SKM-1 (cell line): ENCODE data around the gene ATF7IP2.
"Not testable (repeated sequence)": the region's sequence is repeated elsewhere in the genome, so short reads cannot be mapped to it uniquely, and the experiment has no call there.

ENCODE experiments used
- DNase-seq: peaks from one replicate; lab custom pipeline; 2025; ENCODE audit not compliant: unreplicated experiment; lab: John Stamatoyannopoulos, UW

ATF7IP2 gene

DNA sequence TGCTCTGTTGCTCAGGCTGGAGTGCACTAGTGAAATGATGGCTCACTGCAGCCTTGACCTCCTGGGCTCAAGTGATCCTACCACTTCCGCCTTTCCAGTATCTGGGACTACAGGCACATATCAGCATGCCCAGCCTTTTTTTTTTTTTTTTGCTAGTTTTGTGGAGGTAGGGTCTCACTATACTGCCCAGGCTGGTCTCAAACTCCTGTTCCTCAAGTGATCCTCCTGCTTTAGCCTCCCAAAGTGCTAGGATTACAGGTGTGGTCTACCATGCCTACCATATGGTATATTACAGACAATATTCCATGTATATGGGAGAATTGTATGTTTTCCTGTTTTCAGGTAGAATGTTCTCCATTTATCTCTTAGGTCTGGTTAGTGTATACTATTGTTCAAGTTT, 12.3 kb upstream of the ATF7IP2 start:
- no peak for DNase-seq

DNA sequence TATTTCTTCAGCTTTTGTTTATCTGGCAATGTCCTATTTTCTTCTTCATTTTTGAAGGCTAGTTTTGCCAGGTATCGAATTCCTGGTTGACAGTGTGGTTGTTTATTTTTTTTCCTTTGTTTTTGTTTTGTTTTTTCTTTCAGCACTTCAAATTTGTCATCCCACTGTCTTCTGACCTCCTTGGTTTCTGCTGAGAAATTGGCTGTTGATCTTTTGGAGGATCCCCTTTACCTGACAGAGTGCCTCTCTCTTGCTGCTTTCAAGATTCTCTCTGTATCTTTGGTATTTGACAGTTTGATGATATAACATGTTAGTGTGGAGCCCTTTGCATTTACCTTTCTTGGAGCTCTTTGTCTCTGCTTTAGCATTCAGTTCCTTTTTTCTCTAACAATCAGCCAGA, 9.6 kb upstream of the ATF7IP2 start:
- DNase-seq, result no peak

DNA sequence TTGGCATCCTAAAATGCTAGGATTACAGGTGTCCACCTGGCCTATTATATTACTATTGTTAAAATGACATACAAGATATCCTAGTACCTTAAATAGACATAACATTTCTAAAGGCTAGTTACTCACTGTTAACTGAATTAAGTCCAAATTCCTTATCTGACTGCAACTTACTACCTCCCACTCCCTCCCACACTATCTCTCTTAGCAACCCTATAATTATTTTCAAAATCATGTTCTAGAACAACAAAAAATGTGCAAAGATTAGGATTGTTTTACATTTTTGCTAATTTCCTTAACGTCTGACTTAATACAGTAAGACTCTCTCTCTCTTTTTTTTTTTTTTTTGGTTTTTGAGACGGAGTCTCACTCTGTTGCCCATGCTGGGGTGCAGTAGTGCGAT, 2.2 kb upstream of the ATF7IP2 start:
- no peak for DNase-seq

DNA sequence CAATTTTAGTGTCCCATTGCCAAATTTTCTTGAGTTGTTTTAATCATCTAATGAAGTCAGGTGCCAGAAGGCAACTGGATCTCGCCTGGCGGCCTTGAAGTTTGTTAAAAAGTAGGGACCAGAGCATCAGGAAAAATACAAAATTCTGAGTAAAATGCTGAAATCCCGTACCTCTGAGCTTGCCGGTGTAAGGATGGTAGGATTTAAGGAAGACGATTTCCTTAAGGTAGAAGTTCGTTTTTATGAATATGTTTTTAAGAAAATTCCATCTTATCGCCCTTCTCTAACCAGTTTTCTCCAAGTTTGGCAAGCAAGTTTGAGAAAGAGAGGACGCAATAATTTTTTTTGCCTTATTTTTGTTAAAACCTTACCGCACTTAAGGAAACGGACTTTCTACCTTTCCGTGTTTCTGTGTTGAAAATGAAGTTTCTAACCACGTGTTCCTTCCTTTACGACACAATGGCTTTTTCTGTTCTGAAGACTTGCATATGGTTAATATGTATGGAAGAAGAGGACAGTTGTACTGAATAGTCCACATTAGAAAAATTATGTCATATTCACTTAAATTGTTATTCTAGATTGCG, 748 bp downstream of the ATF7IP2 start:
- no peak for DNase-seq

DNA sequence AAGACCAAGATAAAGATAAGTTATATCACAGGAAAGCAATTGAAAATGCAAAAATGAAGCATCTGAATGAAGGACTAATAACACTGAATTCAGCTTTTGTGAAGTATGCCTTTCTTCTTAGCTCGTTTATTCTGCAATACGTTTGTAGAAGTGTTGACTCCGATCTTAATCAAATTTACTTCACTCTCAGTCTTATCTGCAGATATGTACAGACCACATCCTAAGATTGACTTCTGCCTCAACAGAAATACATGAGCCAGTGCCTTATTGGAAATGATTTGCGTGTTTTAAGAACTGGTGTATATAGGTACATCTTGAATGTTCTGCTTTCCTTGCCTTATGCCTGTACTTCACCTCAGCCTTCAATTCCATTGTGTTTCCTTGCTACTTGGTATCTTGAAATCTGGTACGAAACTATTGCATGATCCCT, 1.3 kb downstream of the ATF7IP2 start:
- DNase-seq, result no peak

DNA sequence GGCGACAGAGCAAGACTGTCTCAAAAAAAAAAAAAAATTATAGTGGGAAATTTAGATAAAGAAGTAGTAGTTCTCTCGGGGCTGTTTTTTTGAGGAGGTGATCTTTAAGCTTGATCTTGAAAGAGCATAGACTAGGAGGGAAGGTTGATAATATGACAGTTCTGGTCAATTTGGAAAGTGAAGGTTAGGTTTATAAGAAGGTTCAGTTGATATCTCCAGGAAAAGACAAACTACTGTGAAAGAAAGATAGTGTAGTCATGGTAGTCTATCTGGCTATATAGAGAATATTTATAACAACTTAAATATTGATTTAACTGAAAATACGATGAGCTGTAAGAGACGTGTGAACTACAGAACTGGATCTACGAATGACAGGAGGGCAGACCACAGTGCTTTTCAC, 3.1 kb downstream of the ATF7IP2 start:
- DNase-seq, result no peak

DNA sequence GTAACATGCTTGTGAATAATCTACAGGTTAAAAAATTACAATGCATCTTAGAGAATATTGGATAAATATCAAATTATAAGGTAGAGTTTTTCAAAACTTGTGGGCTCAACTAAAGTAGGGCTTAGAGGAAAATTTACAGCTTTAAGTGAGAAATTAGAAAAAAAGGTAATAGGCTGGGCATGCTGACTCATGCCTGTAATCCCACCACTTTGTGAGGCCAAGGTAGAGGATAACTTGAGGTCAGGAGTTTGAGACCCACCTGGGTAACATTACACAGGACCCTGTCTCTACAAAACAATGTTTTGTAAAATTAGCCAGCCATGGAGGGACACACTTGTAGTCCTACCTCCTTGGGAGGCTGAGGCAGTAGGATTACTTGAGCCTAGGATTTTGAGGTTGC, 4.5 kb downstream of the ATF7IP2 start:
- no peak for DNase-seq

DNA sequence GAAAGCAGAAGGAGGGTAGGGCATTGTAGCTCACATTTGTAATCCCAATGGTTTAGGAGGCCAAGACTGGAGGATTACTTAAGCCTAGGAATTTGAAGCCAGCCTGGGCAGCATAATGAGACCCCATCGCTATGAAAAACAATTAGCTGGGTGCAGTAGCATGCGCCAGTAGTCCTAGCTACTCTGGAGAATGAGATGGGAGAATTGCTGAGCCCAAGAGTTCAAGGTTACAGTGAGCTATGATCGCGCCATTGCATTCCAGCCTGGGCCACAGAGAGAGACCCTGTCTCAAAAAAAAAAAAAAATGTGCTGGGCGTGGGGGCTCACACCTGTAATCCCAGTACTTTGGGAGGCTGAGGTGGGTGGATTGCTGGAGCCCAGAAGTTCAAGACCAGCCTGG, 5.0 kb downstream of the ATF7IP2 start:
- DNase-seq, result no peak

DNA sequence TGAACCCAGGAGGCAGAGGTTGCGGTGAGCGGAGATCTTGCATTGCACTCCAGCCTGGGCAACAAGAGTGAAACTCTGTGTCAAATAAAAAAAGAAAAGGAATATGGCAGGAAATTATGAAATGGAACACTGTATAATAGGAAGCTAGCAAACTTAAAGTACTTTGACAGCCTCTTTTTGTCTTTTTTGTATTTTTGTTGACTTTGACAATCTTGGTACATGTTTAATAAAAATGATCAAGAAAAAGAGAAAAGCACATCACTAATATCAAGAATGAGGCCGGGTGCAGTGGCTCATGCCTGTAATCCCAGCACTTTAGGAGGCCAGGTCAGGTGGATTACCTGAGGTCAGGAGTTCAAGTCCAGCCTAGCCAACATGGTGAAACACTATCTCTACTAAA, 5.5 kb downstream of the ATF7IP2 start:
- DNase-seq, result no peak

DNA sequence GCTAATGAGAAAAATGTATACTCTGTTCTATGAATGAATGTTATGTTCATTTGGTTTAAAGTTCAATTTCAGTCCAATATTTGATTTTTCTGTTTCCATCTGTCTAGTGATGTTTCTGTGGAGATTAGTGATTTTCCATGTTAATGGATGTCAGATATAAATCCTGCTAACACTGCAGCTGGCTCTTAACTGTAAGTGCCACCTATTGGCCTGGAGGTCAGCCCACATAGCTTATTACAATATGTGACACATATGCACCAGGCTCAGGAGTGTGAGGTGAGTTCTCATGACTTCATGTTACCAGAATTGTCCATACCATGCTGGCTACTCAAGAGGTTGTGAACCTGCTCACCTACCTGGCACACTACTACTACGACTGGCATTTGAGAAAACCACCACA, 17.1 kb downstream of the ATF7IP2 start:
- no peak for DNase-seq

DNA sequence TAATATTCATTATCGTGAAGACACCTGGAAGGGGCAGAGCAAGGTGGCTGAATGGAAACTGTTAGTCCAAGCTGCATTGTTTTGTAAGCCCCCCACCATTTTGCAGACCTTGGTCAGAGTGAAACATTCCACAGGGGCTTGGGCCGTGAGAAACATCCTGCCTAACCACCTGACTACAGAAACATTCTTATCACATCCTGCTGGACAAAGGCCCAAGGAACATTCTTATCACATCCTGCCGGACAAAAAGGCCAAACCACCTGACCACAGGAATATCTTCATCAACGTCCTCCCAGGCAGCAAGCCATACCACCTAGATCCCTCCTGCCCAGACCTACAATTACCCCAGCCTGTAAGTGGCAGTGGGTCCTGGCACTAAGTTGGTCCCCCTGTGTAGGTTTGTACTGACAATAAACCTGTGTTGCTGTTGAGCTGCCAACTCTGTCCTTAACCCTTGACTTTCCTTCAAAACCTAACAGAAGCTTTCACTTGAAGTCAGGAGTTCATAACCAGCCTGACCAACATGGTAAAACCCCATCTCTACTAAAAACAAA, 19.6 kb downstream of the ATF7IP2 start:
- no peak for DNase-seq

DNA sequence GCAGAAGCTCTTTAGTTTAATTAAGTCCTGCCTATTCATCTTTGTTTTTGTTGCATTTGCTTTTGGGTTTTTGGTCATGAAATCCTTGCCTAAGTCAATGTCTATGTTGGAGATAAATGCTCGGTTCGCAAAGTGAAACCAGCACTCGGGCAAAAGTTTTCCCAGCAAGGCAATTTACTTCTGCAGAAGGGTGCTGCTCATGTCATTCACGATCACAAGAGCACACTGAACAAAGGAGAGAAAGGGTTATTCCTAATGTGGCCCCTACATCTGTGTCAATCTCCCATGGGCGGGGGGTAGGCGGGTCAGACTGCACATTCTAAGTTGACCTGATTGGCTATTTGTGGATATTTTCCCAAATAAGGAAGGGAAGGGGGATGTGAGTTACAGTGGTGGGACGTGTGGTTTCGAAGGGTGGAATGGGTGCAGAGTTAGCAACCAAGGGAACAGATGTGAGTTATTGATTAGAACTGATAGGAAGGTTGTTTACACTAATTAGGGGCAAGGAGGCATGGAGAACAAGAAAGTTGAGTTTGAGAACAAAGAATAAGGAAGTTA, 23.0 kb downstream of the ATF7IP2 start:
- DNase-seq, result no peak

DNA sequence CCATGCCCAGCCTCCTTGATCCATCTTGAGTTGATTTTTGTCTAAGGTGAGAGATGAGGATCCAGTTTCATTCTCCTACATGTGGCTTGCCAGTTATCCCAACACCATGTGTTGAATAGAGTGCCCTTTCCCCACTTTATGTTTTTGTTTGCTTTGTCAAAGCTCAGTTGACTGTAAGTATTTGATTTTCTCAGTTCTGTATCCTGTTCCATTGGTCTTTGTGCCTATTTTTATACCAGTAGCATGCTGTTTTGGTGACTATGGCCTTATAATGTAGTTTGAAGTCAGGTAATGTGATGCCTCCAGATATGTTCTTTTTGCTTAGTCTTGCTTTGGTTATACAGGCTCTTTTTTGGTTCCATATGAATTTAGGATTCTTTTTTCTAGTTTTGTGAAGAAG, 23.9 kb downstream of the ATF7IP2 start:
- DNase-seq, result not testable (repeated sequence)

DNA sequence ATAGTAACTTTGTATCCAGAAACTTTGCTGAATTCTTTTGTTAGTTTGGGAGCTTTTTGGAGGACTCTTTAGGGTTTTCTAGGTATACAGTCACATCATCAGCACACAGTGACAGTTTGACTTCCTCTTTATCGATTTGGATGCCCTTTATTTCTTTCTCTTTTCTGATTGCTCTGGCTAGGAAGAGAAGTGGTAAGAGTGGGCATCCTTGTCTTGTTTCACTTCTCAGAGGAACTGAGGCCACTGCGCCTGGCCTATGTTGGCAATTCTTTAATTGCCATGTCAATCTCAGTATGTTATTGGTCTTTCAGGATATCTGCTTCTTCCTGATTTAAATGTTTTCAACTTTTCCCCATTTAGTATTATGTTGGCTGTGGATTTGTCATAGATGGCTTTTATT, 24.6 kb downstream of the ATF7IP2 start:
- DNase-seq, result no peak

DNA sequence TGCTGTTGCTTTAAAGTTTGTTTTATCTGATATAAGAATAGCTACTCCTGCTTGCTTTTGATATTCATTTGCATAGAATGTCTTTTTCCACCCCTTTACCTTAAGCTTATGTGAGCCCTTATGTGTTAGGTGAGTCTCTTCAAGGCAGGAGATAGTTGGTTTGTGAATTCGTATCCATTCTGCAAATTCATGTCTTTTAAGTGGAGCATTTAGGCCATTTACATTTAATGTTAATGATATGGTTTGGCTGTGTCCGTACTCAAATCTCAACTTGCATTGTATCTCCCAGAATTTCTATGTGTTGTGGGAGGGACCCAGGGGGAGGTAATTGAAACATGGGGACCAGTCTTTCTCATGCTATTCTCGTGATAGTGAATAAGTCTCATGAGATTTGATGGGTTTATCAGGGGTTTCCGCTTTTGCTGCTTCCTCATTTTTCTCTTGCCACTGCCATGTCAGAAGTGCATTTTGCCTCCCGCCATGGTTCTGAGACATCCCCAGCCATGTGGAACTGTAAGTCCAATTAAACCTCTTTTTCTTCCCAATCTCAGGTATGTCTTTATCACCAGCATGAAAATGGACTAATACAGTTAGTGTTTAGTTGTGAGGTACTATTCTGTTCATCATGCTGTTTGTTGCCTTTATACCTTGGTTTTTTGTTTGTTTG, 27.2 kb downstream of the ATF7IP2 start:
- no peak for DNase-seq

DNA sequence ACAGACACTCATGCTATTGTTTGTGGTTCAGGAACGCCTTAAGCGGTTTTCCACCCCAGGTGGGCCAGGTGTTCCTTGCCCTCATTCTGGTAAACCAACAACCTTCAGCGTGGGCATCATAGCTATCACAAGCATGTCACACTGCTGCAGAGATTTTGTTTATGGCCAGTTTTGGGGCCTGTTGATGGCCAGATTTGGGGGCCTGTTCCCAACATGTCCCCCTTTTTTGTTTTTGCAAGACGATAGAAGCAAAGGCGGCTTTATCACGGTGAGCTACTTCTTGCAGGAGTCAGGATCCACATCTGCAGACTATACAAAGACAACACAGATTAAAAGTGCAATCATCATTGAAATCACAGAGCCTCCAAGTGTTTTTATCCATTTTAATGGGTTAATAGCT, 32.3 kb downstream of the ATF7IP2 start:
- DNase-seq, result not testable (repeated sequence)

DNA sequence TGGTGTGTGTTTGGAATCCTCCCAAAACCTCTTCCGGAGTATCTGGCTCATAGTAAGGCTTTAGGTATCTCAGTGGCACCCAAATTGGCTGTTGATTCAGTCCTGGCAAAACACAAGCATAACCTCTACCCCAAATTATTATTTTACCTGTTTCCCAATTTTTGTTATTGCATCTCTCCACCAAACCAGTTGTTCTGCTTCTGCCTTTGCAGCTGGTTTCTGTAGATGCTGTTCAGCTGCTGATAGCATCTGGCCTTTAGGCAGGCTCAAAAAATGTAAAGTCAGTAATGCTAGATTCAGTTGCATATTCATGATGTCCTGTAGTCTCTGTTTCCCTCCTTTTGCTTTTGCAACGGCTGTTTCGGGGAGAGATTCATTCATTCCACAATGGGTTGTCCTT, 33.8 kb downstream of the ATF7IP2 start:
- DNase-seq, result no peak

DNA sequence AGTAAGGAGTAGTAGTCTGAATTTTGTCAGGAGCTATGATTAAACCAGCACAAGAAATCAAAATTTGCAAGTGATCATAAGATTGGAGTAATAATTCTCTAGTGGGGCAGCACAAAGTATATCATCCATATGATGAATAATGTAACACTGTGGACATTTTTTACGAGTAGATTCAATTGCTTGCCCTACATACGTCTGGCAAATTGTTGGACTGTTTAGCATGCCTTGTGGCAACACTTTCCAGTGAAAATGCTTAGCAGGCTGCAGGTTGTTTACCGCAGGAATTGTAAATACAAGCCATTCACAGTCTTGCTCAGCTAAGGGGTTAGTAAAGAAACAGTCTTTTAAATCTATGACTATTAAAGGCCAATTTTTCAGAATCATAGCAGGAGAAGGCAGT, 35.7 kb downstream of the ATF7IP2 start:
- DNase-seq, result no peak

DNA sequence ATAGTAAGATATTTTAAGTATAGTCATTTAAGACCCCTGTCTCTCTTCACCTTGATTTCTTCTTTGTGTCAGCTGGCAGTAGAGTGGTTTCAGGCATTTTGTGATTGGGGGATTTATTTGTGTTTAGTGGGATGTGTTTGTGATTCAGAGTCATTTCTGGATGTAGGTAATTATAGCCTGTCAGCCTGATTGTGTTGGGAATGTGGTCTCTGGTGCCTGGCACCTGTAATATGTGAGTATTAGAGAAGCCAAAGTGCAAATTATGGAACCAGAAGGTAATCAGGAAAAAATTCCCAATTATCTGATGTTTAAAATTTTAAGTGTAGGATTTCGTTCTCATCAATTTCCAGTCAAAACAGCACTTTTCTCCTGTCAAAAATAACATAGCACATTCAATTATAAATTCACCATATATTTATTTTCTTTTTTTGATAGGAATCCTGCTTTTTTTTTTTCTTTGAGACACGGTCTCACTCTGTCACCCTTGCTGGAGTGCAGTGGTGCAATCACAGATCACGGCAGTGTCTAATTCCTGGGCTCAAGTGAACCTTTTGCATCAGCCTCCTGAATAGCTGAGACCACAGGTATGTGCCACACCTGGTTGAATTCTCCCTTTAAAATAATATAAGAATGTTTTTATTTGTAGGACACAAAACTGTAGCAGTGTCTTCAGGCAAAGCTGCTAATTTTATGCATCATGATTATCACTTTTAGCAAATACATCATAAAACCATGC, 42.7 kb downstream of the ATF7IP2 start:
- DNase-seq, result no peak

DNA sequence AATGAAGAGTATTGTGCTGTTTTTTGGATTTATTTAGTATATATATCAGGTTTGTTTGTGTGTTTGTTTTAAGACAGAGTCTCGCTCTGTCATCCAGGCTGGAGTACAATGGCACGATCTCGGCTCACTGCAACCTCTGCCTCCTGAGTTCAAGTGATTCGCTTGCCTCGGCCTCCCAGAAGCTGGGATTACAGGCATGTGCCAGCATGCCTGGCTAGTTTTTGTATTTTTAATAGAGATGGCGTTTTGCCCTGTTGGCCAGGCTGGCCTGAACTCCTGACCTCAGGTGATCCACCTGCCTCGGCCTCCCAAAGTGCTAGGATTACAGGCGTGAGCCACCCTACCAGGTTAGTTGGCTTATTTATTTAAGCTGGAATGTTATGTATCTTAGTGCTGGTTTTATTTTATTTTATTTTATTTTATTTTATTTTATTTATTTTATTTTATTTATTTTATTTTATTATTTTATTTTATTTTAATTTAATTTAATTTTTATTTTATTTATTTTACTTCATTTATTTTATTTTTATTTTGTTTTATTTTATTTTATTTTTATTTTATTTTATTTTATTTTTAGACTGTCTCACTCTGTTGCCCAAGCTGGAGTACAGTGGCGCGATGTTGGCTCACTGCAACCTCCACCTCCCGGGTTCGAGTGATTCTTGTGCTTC, 43.6 kb downstream of the ATF7IP2 start:
- DNase-seq, result not testable (repeated sequence)

DNA sequence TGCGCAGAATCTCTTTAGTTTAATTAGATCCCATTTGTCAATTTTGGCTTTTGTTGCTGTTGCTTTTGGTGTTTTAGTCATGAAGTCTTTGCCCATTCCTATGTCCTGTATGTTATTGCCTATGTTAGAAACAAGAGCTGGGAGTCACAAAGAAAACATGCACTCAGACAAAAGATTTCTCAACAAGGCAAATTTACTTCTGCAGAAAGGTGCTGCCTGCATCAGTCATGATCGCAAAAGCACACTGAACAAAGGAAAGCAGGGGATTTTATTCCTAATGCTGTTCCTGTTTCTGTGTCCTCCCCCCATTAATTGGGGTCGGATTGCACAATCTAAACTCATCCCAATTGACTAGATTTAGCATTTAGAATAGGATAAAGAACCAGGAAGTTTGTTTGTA, 55.9 kb downstream of the ATF7IP2 start:
- no peak for DNase-seq
